GM23338 (cell line): ENCODE measurements around the gene COL26A1. TPM values are rescaled to one million over a fixed set of nuclear protein-coding genes. Genes with fewer than 3 reads are reported as not detected.
A peak's percentile ranks its signal among the peaks of the same experiment; 100 is the strongest.

ENCODE experiments used
- ATAC-seq: fragments of 200-7000 bp; cut with Tn5 transposase; 3 replicates; pipeline ENCODE4 v1.9.1; 2020
- DNase-seq: peaks from one replicate; pipeline ENCODE4 v3.0.0-alpha.2; 2015; ENCODE audit warnings: low spot score
- H2AFZ ChIP-seq: fragments of 200-600 bp; sonication (generic); 2 replicates; pipeline ENCODE4 v1.8.0; 2016; ENCODE audit warnings: antibody characterized with exemption, mild to moderate bottlenecking, moderate library complexity
- H3F3A ChIP-seq: fragments of 200-600 bp; sonication (generic); replicated peaks from 2 replicates; pipeline ENCODE4 v1.8.0; 2017; ENCODE audit warnings: antibody characterized with exemption, mixed run types, low read depth
- H3K27ac ChIP-seq: fragments of 200-600 bp; sonication (generic); 2 replicates; pipeline ENCODE4 v1.6.1; 2016; ENCODE audit warnings: low read depth
- H3K27me3 ChIP-seq: fragments of 200-600 bp; sonication (generic); 2 replicates; pipeline ENCODE4 v1.8.0; 2016; ENCODE audit warnings: mild to moderate bottlenecking, mixed run types, moderate library complexity; ENCODE audit not compliant: insufficient read depth
- H3K36me3 ChIP-seq: fragments of 200-600 bp; sonication (generic); 2 replicates; pipeline ENCODE4 v1.8.0; 2016; ENCODE audit warnings: mild to moderate bottlenecking; ENCODE audit not compliant: insufficient read depth
- H3K4me1 ChIP-seq: fragments of 200-600 bp; sonication (generic); 2 replicates; pipeline ENCODE4 v1.8.0; 2016; ENCODE audit warnings: mild to moderate bottlenecking, moderate library complexity; ENCODE audit not compliant: insufficient read depth
- H3K4me2 ChIP-seq: fragments of 200-600 bp; sonication (generic); 2 replicates; pipeline ENCODE4 v1.7.1; 2017; ENCODE audit warnings: mixed run types
- H3K4me3 ChIP-seq: fragments of 200-600 bp; sonication (generic); 2 replicates; pipeline ENCODE4 v1.6.1; 2016; ENCODE audit warnings: mixed run types
- H3K79me2 ChIP-seq: fragments of 200-600 bp; sonication (generic); replicated peaks from 2 replicates; pipeline ENCODE4 v1.8.0; 2017; ENCODE audit warnings: mild to moderate bottlenecking; ENCODE audit not compliant: insufficient read depth
- H3K9me2 ChIP-seq: fragments of 200-600 bp; sonication (generic); 2 replicates; pipeline ENCODE4 v1.8.0; 2017; ENCODE audit not compliant: insufficient read depth
- H4K20me1 ChIP-seq: fragments of 200-600 bp; sonication (generic); replicated peaks from 2 replicates; pipeline ENCODE4 v1.8.0; 2017; ENCODE audit warnings: mild to moderate bottlenecking; ENCODE audit not compliant: insufficient read depth
- H3K27ac Mint-ChIP-seq: 2 replicates; pipeline ENCODE4 v1.8.0; 2020; ENCODE audit warnings: inconsistent platforms, mild to moderate bottlenecking, moderate library complexity, mixed read lengths
- H3K27me3 Mint-ChIP-seq: 3 replicates; pipeline ENCODE4 v1.8.0; 2022; ENCODE audit warnings: low read depth, mild to moderate bottlenecking, moderate library complexity, mixed read lengths, inconsistent platforms; ENCODE audit not compliant: insufficient read depth, poor library complexity
- H3K36me3 Mint-ChIP-seq: 3 replicates; pipeline ENCODE4 v1.8.0; 2021; ENCODE audit warnings: low read depth, mild to moderate bottlenecking, inconsistent platforms, moderate library complexity, mixed read lengths
- H3K4me1 Mint-ChIP-seq: 3 replicates; pipeline ENCODE4 v1.8.0; 2020; ENCODE audit warnings: mild to moderate bottlenecking, inconsistent platforms, mixed read lengths
- H3K4me3 Mint-ChIP-seq: 3 replicates; pipeline ENCODE4 v1.8.0; 2021; ENCODE audit warnings: moderate library complexity, mild to moderate bottlenecking, inconsistent platforms, mixed read lengths
- H3K9me3 Mint-ChIP-seq: 3 replicates; pipeline ENCODE4 v1.8.0; 2020; ENCODE audit warnings: moderate library complexity, mild to moderate bottlenecking, inconsistent platforms, mixed read lengths
- CREB1 ChIP-seq: fragments of 250-450 bp; sonication (Bioruptor Pico); IDR thresholded peaks from 2 replicates; pipeline ENCODE4 v1.5.0; 2020; ENCODE audit warnings: low read depth, mild to moderate bottlenecking, moderate library complexity
- CTCF ChIP-seq, 2 experiments: fragments of 200-600 bp in 1 of 2; sonication (generic) in 1 of 2; conservative IDR thresholded peaks; 2 replicates each; pipeline versions ENCODE4 v1.5.1 to v1.6.1; 2016 to 2017; ENCODE audit warnings: antibody characterized with exemption in 2 of 2, low read depth in 2 of 2, mild to moderate bottlenecking in 2 of 2, moderate library complexity in 1 of 2
- EZH2 ChIP-seq: fragments of 200-600 bp; sonication (generic); IDR thresholded peaks from one replicate; pipeline ENCODE4 v1.8.0; 2017; ENCODE audit warnings: antibody characterized with exemption, mild to moderate bottlenecking, low read depth; ENCODE audit not compliant: unreplicated experiment
- NANOG ChIP-seq: IDR thresholded peaks from 2 replicates; pipeline ENCODE4 v1.6.1; 2016; ENCODE audit warnings: antibody characterized with exemption, borderline replicate concordance
- POLR2AphosphoS5 ChIP-seq: IDR thresholded peaks from 2 replicates; pipeline ENCODE4 v1.6.1; 2016; ENCODE audit warnings: antibody characterized with exemption, low read depth
- REST ChIP-seq: IDR thresholded peaks from one replicate; pipeline ENCODE4 v1.6.1; 2018; ENCODE audit warnings: antibody characterized with exemption; ENCODE audit not compliant: unreplicated experiment
- STAT1 ChIP-seq: IDR thresholded peaks from one replicate; pipeline ENCODE4 v1.6.1; 2016; ENCODE audit warnings: antibody characterized with exemption; ENCODE audit not compliant: unreplicated experiment
- ZNF331 ChIP-seq: fragments of 250-450 bp; sonication (Bioruptor Pico); IDR thresholded peaks from 2 replicates; pipeline ENCODE4 v1.5.0; 2020; ENCODE audit warnings: low read depth, mild to moderate bottlenecking, moderate library complexity
- polyA plus RNA-seq: library from polyadenylated mRNA; unstranded; fragments of >200 nt; fragmentation: Nextera tagmentation; extraction: Ambion mirVana; gene quantifications from 2 replicates; pipeline ENCODE4 v1.2.1, GENCODE V29; 2016
- total RNA-seq: library from RNA; depleted of rRNA; stranded (reverse); fragments of >200 nt; shearing (Covaris generic); gene quantifications from 2 replicates; pipeline ENCODE4 v1.2.3, GENCODE V29; 2014

Gene COL26A1
- total and polyA plus RNA-seq, 2 experiments from 2014 or later, result 17.8 to 55.0 TPM

- TF ChIP-seq EZH2, result no peak
- TF ChIP-seq STAT1, result no peak
- TF ChIP-seq ZNF331 (CRISPR knock-in tag), result no peak
- no peak for TF ChIP-seq POLR2AphosphoS5
- TF ChIP-seq REST, result no peak
Measured at GRCh38 chr7:101363196-101363733, 590 bp downstream of the COL26A1 start (continued).

- peaks cover 18% of the 10 kb centered on the region; the same call in 1 of the 2 replicates for H3K4me1 ChIP-seq
- H3K36me3 ChIP-seq, result no peaks in the 10 kb centered on the region
- peak overlapping the region; percentile 89 for H3K4me3 Mint-ChIP-seq
- peaks cover 3% of the 10 kb centered on the region; the same call in 1 of the 2 replicates for H4K20me1 ChIP-seq
- H2AFZ ChIP-seq, result peak overlapping the region; percentile 88; the same call in 1 of the 2 replicates
- peaks cover 53% of the 10 kb centered on the region for H3K79me2 ChIP-seq
- H3K27ac Mint-ChIP-seq, result no peak overlapping the region
- H3K4me1 Mint-ChIP-seq, result peaks cover 21% of the 10 kb centered on the region
- no peak for TF ChIP-seq NANOG
- no peak for TF ChIP-seq CREB1 (CRISPR knock-in tag)
- peak; percentile 54 for TF ChIP-seq POLR2AphosphoS5
- peak; percentile 74 to 84 for TF ChIP-seq CTCF (conservative IDR thresholded peaks at IDR 0.05; ENCODE audit: low read depth in 2 of 2)
- no peak for TF ChIP-seq ZNF331 (CRISPR knock-in tag)
- no peaks in the 10 kb centered on the region for H3K9me2 ChIP-seq
- H3K4me2 ChIP-seq, result peak overlapping the region; percentile 93
- H3K27ac ChIP-seq, result peak overlapping the region; percentile 11; the same call in 1 of the 2 replicates
- H3F3A ChIP-seq, result no peaks in the 10 kb centered on the region; the same call in 1 of the 2 replicates
- peaks cover 39% of the 10 kb centered on the region for H3K36me3 Mint-ChIP-seq
- H3K4me3 ChIP-seq, result peak overlapping the region; percentile 92
- peaks cover 11% of the 10 kb centered on the region for H3K27me3 ChIP-seq
- H3K9me3 Mint-ChIP-seq, result peaks cover 12% of the 10 kb centered on the region
- peak; percentile 83 for DNase-seq
- peaks cover 13% of the 10 kb centered on the region for H3K27me3 Mint-ChIP-seq
- peak; percentile 87 for ATAC-seq
Measured at GRCh38 chr7:101363734-101364374, 1.2 kb downstream of the COL26A1 start.
